22Rv1 (cell line): ENCODE data around the gene EEF1AKMT3.

Source experiments
- H3K27ac ChIP-seq: fragments of 450-650 bp; 2 replicates; pipeline ENCODE4 v1.5.1; 2017
- ZFX ChIP-seq: fragments of 450-650 bp; IDR thresholded peaks from 2 replicates; pipeline ENCODE4 v1.6.1; 2017; ENCODE audit warnings: antibody characterized with exemption, borderline replicate concordance
- TF ChIP-seq, protein P1 (sequence below): fragments of 450-650 bp; IDR thresholded peaks from 2 replicates; pipeline ENCODE4 v1.5.1; 2017; ENCODE audit warnings: mild to moderate bottlenecking

EEF1AKMT3 gene

DNA sequence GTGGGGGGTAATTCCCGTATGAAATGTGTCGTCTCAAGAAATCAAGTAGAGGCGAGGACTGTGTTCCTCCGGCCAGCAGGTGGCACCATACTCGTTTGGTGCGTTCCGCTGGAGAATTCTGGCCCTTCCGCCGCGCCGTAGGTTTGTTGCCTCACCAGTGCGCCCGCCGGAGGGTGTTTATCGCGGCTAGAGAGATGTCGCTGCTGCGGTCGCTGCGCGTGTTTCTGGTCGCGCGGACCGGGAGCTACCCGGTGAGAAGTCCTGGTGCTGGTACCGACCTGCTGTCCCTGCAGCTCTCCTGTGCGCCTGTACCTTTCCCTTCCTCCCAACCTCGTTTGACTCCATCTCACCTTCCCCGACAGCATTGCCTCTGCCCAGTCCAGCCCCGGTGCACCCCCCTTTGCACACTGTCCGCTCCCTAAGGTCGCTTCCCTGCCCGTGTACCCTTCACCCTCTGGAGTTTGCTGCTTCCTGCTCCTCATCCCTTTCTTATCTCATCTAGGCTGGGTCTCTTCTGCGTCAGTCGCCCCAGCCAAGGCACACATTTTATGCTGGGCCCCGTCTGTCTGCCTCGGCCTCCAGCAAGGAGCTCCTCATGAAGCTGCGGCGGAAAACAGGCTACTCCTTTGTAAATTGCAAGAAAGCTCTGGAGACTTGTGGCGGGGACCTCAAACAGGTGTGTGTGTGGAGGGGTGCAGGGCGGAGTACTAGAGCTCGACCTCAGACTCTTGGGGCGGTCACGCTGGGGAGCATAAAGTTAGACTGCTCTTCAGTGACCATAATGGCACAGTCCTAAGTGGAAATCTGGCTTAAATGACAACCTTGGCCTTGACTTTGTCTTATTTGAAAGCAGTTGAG, 10.4 kb downstream of the EEF1AKMT3 start, which contains the start of gene TSFM:
TSS of gene TSFM (plus strand) at position 180 of the 858 bp plus-strand sequence. CDS start at position 195, 15 bp downstream.
- no peak for TF ChIP-seq ZFX
- TF ChIP-seq, protein P1, sequence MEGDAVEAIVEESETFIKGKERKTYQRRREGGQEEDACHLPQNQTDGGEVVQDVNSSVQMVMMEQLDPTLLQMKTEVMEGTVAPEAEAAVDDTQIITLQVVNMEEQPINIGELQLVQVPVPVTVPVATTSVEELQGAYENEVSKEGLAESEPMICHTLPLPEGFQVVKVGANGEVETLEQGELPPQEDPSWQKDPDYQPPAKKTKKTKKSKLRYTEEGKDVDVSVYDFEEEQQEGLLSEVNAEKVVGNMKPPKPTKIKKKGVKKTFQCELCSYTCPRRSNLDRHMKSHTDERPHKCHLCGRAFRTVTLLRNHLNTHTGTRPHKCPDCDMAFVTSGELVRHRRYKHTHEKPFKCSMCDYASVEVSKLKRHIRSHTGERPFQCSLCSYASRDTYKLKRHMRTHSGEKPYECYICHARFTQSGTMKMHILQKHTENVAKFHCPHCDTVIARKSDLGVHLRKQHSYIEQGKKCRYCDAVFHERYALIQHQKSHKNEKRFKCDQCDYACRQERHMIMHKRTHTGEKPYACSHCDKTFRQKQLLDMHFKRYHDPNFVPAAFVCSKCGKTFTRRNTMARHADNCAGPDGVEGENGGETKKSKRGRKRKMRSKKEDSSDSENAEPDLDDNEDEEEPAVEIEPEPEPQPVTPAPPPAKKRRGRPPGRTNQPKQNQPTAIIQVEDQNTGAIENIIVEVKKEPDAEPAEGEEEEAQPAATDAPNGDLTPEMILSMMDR = peak; percentile 99
- peak within 1 kb of the TSS; percentile 59 for H3K27ac ChIP-seq

DNA sequence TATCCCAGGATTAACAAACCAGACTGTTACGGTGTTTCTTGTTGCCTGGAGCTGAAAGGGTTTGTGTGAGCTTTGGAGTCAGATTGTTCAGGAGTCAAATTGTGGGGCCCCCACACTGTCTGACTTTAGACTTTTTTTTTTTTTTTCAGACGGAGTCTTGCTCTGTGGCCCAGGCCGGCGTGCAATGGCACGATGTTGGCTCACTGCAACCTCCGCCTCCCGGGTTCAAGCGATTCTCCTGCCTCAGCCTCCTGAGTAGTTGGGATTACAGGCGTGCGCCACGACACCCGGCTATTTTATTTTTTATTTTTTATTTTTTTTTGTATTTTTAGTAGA, 11.0 kb downstream of the EEF1AKMT3 start:
- peak overlapping the region; percentile 59 for H3K27ac ChIP-seq
- TF ChIP-seq, protein P1 = no peak
- TF ChIP-seq ZFX = no peak

DNA sequence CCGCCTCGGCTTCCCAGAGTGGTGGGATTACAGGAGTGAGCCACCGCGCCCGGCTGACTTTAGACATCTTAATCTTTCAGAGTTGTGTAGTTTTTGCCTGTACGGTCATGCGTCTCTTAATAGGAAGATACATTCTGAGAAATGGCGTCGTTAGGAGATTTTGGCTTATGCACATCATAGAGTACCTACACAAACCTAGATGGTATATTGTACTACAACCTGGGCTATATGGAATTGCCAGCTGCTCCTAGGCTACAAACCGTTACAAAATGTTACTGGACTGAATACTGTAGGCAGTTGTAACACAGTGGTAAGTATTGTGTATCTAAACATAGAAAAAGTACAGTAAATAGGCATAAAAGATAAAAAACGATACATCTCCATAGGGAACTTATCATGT, 11.4 kb downstream of the EEF1AKMT3 start:
- TF ChIP-seq, protein P1 = no peak
- no peak for TF ChIP-seq ZFX
- H3K27ac ChIP-seq = no peak overlapping the region

DNA sequence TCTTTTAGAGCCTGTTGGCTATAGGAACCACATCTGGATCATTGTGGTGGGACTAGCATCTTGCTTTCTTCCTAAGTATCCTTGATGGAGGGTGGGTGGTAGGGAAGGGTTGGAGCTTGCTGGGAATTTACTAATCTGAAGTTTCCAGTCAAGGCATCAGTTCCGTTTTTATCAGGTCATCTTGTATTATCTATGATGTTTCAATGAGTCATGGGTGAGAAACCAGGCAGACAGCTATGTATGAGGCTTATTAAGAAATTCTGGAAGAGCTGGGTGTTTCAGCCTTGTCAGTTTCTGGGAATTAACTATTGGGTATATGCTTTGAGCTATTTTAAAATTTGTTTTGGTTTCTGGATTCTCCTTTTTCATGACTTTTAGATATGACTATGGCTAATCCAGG, 21.5 kb downstream of the EEF1AKMT3 start:
- H3K27ac ChIP-seq = no peak overlapping the region
- TF ChIP-seq, protein P1 = no peak
- no peak for TF ChIP-seq ZFX

DNA sequence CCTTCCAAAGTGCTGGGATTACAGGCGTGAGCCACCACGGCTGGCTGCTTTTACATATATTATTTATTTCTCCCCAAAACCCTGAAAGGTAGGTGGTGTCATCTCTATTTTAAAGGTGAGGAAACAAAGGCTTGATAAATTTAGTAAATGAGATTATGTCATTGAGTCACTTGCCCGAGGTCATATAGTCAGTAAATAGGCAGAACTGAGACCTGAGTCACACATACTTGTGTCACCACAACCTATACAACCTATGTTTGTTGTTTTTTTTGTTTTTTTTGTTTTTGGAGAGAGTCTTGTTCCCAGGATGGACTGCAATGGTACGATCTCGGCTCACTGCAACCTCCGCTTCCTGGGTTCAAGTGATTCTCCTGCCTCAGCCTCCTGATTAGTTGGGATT, 22.9 kb downstream of the EEF1AKMT3 start:
- H3K27ac ChIP-seq = no peak overlapping the region
- no peak for TF ChIP-seq ZFX
- TF ChIP-seq, protein P1 = no peak

DNA sequence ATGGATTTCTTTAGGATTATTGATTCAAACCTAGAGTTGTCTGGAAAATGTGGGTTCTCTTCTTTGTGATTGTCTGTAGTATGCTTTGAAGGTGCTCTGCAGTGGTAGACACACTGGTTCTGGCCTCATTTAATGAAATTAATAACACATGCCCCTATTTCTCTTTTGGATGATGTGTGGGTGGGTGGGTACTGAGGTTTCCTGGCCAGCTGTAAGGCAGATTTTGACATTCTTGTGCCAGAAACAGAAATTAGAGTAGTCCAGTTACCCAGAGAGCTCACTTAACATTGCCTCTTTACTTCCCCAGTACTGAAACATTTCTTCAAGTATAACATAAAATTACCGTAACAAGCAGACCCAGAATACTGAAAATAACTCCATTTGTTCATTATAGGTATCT, 24.6 kb downstream of the EEF1AKMT3 start:
- TF ChIP-seq, protein P1 = no peak
- TF ChIP-seq ZFX = no peak
- H3K27ac ChIP-seq = no peak overlapping the region

DNA sequence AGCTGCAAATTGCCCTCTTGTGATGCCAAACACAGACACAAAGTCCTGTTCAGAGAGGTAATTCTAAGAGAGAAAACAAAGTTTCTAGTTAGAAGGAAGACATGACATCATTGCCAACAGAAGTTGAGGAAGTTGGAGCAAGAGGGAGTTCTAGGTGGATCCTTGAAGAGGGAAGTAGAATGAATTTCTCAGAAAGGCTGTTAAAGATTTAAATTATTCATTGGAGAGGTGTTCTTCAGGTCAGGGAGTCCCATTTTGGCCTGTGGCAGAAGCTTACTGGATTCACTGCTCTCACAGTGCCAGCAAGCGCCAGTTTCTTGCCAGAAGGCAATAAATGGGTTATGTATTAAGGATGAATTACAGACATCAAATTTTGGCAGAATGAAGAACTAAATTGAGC, 25.5 kb downstream of the EEF1AKMT3 start:
- no peak overlapping the region for H3K27ac ChIP-seq
- no peak for TF ChIP-seq ZFX
- TF ChIP-seq, protein P1 = no peak
